Erythroblast (primary cell): ENCODE results near the gene NAAA.
A peak's percentile ranks its signal among the peaks of the same experiment; 100 is the strongest.
"Not testable (repeated sequence)": the region's sequence is repeated elsewhere in the genome, so short reads cannot be mapped to it uniquely, and the experiment has no call there.

Experiments used
- DNase-seq, 2 experiments: peaks; one replicate each; lab custom pipeline; 2025; lab: John Stamatoyannopoulos, UW
- GATA1 ChIP-seq: IDR thresholded peaks from 2 replicates; pipeline ENCODE4 v1.6.1; 2011; ENCODE audit warnings: low read depth, mild to moderate bottlenecking, control low read depth, low read length, moderate library complexity
- POLR2A ChIP-seq: IDR thresholded peaks from 2 replicates; pipeline ENCODE4 v1.6.1; 2011; ENCODE audit warnings: mild to moderate bottlenecking, low read length

The NAAA gene

DNA sequence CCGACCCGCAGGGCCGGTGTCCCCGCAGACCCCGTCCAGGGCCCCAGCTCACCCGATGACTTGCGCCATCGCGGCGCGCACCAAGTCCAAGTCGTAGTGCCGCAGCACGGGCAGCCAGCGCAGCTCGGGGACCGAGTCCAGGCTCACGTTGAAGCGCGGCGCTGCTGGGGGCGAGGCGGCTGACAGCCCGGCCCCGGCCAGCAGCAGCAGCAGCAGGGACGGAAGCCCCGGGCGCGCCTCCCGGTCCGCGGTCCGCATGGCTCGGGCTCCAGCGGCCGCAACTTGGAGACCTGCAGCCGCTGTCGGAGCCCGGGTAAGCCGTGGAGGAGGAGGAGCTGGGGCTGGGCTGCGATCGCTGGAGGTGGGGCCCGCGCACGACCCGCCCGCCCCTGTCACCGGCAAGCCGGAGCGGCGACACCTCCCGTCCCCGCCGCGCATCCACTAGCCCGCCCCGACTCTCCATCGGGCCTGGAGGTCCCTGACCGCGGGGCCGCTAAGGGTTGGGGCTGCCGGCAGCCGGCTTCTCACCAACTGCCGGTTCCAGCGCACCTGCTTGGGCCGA is at the start of gene NAAA:
Gene NAAA, minus strand, starts transcription at position 322 of the 562 bp plus-strand sequence. Its CDS starts 64 bp downstream, at position 258.
- no peak for TF ChIP-seq GATA1
- no peak for TF ChIP-seq POLR2A
- peak; percentile 83 to 84 for DNase-seq

DNA sequence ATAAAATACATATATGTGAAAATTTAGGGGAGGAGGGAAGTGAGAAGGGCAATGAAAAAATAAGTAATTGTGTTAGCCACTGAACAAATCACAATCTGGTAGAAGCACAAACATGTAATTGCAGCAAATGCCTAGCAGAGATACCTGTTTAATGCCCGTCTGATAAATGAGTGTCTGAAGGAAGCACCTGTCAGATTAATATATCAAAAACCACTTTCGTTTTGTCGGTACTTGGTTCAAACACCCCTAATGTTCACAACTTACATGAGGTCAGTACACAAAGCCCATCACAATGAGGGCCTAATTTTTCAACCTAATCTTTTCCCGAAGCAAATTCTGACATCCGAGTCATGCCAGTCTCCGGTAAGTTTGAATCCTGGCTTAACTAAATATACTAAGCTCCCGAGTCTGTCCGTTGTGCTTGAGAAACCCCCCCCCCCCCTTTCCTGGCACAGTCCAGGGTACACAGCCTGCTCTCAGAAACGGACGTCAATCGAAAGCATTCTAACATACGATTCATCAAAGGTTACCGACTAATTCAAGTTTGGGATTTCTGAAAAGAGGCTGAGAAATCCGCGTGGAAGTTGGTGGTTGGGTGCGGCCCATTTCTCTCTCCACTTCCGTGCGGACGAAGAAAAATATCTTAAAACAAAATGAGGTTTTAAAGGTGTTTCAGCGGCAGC is 49.2 kb upstream of the NAAA start:
- no peak for TF ChIP-seq GATA1
- no peak for TF ChIP-seq POLR2A
- peak; percentile 35 to 46 for DNase-seq

DNA sequence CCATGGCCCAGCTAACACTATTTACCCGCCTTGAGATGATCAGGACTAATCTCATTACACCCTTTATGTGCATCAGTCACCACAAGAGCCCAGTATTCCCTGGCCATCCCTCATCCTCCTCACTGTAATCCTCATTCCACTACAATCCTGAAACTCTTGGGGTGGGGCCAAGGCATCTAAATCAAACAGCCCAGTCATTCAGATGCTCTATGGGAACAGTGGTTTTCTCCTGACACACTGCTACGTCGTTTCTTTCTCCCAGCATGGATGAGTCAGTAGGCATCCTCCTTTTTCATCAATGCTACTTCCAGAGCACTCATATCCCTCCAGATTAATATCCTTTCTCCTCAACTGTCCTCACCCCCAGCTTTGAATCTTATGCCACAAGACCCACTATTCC is 44.3 kb upstream of the NAAA start:
- no peak for DNase-seq
- no peak for TF ChIP-seq POLR2A
- no peak for TF ChIP-seq GATA1

DNA sequence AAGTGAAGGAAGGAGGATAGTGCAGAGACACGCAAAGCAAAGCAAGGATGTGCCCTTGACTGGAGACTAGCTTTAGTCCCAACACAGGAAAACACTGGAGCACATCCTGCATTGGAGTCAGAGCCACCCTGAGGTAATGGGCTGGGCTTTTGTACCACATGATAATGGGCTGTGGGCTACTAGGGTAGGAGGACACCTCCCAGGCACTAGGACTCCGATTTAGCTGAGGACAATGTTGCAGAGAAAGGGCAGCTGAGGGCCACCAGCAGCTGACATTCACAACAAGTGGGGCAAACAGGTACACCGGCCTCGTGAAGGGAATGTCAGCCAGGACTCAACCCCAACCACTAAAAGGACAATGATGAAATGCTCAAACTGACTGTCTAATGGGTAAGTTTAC is 39.8 kb upstream of the NAAA start:
- TF ChIP-seq POLR2A (no peak), GATA1 (no peak)
- DNase-seq = no peak

DNA sequence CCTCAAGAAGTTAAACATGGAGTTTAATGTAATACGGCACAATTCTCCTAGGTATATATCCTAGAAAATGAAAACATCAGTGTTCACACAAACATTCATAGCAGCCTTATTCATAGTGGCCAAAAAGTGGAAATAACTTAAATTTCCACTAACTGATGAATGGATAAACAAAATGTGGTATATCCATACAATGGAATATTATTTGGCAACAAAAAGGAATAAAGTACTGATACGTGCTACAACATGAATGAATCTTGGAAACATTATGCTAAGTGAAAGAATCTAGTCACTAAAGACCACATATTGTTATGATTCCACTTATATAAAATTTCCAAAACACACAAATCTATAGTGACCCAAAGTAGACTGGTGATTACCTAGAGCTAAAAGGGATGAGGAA is 35.4 kb upstream of the NAAA start:
- no peak for DNase-seq
- TF ChIP-seq POLR2A (no peak), GATA1 (no peak)

DNA sequence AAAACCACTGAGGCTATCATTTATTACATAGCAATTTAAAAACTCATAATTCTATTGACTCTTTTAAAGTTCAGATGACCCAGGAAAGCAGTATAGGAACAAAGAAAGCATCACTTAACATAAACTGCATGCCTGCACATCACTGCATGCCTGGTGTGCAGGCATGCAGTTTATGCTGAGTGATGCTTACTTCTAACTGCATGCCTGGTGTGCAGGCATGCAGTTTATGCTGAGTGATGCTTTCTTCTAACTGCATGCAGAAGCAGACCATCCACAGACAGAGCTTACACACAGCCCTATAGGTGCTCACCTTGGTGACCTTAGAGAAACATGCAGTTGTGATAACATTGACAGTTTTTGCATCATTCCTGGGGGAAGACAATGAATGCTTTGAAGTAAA is 33.0 kb upstream of the NAAA start:
- TF ChIP-seq GATA1 = no peak
- TF ChIP-seq POLR2A = no peak
- no peak for DNase-seq

DNA sequence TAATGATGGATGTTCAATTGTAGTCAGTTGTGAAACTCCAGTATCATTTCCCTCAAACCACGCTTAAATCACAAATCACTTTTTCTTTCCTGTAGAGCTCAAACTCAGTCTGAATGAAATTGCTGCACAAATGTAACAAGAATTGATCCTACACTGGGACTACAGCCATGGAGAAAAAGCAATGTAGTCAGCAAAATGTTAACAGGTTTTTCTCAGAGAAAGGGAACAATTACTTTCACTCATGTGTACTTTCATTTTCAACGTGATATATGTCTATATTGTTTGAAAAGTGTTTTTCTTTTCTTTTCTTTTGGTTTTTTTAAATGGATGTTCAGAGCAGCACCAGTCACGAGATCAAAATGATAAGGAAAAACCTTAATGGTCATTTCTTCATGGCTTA is 27.3 kb upstream of the NAAA start:
- TF ChIP-seq POLR2A (no peak), GATA1 (no peak)
- DNase-seq = no peak

DNA sequence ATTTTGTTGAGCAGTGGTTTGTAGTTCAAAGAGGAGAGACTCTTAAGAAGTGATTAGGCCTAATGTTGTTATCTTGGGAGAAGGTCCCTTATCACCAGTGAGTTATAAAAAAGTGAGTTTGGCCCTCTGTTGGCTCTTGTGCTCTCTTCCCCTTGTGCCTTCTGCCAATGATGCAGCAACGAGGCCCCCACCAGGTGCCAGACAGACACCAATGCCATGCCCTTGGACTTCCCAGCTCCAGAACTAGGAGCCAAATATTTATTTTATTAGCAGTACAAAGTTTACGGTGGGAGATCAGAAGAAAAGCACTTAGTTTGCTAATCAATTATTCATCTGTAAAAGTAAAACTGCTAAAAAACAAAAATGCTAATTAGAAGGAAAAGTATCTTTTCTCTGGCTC is 22.7 kb upstream of the NAAA start:
- no peak for DNase-seq
- no peak for TF ChIP-seq POLR2A
- TF ChIP-seq GATA1 = no peak

DNA sequence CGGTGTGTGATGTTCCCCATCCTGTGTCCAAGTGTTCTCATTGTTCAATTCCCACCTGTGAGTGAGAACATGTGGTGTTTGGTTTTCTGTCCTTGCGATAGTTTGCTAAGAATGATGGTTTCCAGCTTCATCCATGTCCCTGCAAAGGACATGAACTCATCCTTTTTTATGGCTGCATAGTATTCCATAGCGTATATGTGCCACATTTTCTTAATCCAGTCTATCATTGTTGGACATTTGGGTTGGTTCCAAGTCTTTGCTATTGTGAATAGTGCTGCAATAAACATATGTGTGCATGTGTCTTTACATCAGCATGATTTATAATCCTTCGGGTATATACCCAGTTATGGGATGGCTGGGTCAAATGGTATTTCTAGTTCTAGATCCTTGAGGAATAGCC is 21.3 kb upstream of the NAAA start:
- not testable (repeated sequence) for DNase-seq

DNA sequence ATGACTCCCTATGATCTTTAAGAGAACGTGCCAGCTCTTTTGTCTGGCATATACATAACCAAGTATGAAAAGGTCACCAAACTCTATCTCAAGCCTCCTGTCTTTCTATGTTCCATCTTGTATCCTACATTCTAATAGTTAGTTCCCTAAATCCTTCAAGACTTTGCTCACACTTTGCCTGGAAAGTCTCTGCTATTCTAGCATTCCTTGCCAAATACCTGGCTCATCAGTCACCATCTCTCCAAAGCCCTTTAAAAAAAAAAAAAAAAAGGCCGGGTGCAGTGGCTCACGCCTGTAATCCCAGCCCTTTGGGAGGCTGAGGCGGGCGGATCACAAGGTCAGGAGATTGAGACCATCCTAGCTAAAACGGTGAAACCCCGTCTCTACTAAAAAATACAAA is 17.7 kb upstream of the NAAA start:
- DNase-seq = not testable (repeated sequence)

DNA sequence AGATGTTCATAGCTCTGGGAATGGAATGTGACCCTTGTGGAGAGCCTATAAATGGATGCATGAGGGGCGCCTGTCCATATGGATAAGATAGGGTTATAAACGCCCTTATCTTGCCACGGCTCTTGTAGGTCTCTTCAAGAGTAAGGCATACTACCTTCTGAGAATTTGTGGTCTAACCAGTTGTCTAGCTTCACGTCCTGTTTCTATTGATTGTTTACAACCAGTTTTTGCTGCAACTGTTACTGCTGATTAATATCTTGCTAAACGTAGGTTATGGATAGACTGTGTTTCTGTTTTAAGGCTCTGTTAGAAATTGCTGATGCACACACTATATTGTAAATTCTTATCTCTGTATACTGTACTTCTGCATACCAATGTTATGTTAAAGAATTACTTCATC is 14.0 kb upstream of the NAAA start:
- peak in 1 of 2 experiments; percentile 29 for DNase-seq

DNA sequence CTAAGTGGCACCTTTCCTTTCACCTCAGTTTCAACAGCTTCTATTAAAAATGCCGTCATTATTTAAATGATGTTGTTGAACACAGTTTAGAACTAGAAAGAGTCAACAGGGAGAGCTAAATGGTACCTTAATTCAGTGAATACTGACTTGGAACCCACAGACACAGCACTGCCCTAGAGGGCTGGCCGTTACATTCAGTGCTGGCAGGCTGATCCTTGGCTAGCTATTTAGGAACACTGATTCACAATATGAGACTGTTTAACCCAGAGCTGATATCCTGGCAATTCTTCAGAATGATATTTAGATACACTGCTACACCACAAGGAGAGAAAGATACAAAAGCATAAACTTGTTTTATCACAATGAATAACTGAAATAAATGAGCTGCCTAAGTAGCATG is 12.7 kb upstream of the NAAA start:
- TF ChIP-seq GATA1 = no peak
- DNase-seq = no peak

DNA sequence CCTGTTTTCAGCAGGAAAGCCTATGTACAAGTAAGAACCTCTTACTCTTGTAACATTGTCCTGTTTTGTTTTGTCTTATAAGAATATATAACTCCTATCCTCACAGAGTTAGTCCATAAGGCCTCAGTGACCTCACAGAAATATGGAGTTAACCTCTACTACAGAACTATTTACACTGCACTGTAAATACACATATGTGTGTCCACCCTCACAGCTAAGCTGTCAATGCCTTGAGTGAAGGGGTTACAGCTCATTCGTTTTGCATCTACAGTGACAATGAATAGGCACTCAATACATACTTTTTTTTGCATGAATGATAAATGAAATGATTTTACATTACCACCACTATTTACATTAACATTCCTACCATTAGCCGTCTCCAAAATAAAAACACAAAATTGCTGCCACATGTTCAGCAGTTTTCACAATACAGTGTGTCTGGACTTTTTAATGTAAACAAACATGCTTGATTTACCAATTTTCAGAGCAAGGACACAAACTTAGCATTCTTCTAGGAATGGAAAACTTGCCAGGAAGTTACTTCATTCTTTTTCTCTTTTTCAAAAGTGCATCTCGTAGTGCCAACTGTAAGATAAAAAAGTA is 9.5 kb upstream of the NAAA start:
- no peak for DNase-seq
- TF ChIP-seq GATA1 (no peak), POLR2A (no peak)

DNA sequence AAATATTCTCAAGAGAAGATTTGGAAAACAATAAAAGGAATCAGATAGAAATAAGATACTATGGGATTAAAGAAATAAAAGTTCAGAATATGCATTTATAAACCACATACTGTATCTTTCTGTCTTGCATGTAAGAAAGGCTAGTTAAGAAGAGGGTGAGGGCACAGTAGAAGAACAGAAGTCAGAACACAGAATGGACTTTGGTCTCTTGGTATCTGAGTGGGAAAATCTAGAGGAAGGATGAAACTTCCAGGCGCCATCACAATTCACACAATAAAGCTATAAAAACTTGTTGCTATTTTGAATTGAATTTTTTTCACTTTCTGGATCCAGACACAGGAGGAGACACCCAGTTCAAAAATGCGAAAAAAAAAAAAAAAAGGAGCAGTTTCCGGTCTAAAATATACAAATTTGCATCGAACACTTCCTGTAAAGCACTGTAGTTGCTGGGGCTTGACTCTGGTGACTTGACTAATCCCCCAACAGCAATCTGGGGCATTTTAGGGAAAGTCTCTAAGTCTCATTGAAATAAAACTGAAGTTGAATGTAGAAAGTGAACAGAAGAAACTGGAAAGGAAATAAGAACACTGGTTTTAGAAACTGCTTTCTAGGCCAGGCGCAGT is 8.1 kb upstream of the NAAA start:
- DNase-seq = no peak
- no peak for TF ChIP-seq POLR2A
- TF ChIP-seq GATA1 = no peak
